Skin epidermis (tissue), 12 donors: ENCODE measurements around the gene SH3BGR.
"Not testable (repeated sequence)": the region's sequence is repeated elsewhere in the genome, so short reads cannot be mapped to it uniquely, and the experiment has no call there.

ENCODE experiments used
- H3K27ac ChIP-seq, 21 experiments: fragments of 200-600 bp; sonication (generic) in 11 of 21; one replicate each; pipeline ENCODE4 v1.5.0; 2020; ENCODE audit warnings: mild to moderate bottlenecking in 3 of 21, inconsistent platforms in 2 of 21, moderate library complexity in 2 of 21
- H3K4me3 ChIP-seq, 7 experiments: fragments of 200-600 bp; sonication (generic) in 2 of 7; one replicate each; pipeline ENCODE4 v1.5.0; 2020; ENCODE audit warnings: inconsistent platforms in 2 of 7, mild to moderate bottlenecking in 2 of 7, moderate library complexity in 1 of 7

Gene SH3BGR

DNA sequence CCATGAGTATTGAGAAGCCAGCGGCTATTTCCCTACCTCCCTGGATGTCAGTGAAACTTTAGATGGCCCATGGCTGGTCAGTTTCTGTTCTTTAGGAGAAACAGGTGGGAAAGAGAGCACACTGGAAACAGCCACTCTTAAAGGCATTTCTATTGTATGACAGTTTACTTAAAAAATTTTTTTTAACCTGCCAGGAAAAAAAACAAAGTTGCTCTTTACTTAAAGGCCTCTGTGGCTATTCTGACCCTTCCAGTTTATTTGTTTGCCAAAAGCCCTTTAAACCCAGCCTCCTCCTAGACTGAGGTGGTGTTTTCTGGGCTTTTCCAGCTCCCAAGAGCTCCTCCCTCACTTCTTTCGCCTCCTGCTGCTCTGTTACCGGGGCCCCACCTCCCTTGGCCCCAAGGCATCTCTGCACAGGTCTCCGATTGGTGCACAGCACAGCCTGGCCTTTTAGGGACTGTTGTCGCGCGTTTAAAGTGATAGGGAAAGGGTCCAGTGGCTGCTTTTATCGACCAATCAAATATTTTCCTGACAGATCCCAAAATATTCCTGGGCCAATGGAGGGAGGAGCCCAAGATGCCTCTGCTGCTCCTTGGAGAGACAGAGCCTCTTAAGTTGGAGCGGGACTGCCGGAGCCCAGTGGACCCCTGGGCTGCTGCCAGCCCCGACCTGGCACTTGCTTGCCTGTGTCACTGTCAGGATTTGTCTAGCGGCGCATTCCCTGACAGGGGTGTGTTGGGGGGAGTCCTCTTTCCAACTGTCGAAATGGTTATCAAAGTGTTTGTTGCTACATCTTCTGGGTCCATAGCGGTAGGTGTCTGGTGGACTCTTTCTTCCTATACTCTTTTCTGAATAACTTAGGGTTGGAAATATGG, at the start of gene SH3BGR:
TSS of gene SH3BGR (plus strand) at position 639 of the 875 bp plus-strand sequence. CDS start at position 766, 127 bp downstream.
- H3K4me3 ChIP-seq: peak within 1 kb of the TSS in 3 of 7 experiments; percentile 1 to 21 (median 17)
- H3K27ac ChIP-seq: peak within 1 kb of the TSS in 3 of 21 experiments; percentile 12 to 19 (median 14)

DNA sequence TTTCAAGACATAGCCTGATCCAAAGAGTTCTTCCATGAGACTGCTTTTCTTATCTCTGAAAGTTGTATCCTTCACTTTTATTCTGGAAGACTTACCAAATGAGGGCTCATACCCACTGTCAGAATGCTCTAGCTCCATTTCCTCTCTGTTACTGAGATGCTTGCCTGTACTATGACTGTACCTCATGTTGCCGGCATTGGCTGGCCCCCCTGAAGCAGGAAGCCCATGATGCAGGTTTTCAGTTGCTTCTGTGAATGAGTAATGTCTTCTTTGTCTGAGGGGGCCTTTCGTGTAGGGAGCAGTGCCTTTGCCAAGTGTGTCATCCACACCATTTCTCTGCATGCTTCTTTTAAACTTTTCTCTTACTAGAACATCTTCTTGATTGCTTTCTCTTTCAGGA, 45.7 kb upstream of the SH3BGR start:
- H3K27ac ChIP-seq: no peak overlapping the region
- H3K4me3 ChIP-seq: no peak overlapping the region

DNA sequence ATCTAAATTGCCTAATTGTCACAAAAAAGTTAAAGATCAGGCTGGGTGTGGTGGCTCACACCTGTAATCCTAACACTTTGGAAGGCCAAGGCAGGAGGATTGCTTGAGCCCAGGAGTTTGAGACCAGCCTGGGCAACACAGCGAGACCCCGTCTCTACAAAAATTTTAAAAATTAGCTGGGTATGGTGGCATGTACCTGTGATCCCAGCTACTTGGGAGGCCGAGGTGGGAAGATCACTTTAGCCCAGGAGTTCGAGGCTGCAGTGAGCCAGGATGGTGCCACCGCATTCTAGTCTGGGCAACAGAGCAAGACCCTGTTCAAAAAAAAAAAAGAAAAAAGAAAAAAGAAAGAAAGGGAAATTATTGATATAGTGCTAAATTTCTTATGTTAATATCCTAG, 32.6 kb upstream of the SH3BGR start:
- H3K4me3 ChIP-seq, H3K27ac ChIP-seq: not testable (repeated sequence)

GRCh38 chr21:39422527-39423241, 29.1 kb upstream of the SH3BGR start:
- Histone ChIP-seq H3K27ac (no peak overlapping the region), H3K4me3 (no peak overlapping the region)

- Histone ChIP-seq H3K27ac (no peak overlapping the region), H3K4me3 (no peak overlapping the region)
These were observed 22.3 kb upstream of the SH3BGR start for GRCh38 chr21:39429445-39429844.

DNA sequence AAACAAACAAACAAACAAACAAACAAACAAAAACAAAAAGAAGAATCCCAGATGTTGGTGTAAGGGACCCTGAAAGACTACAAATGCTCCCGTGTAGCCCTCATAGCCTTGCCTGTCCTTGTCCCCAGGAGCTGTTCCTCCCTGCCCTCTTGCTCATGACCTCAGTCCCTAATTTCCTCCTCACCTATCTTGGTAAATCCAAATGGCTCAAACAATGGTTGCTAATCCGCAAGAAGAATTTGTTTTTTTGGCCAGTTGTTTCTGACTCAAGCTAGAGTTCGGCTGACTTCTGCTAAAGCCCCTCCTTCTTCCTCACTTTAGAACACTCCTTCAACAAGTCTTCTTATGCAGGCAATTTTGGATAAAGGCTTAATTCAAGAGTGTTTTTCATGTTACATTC, 21.8 kb upstream of the SH3BGR start:
- H3K4me3 ChIP-seq: no peak overlapping the region
- no peak overlapping the region for H3K27ac ChIP-seq

- Histone ChIP-seq H3K27ac (no peak overlapping the region), H3K4me3 (no peak overlapping the region)
These were observed 21.3 kb upstream of the SH3BGR start for GRCh38 chr21:39430457-39430856.

- Histone ChIP-seq H3K27ac (no peak overlapping the region), H3K4me3 (no peak overlapping the region)
These were observed 20.8 kb upstream of the SH3BGR start for GRCh38 chr21:39430954-39431353.

GRCh38 chr21:39434950-39435349, 16.8 kb upstream of the SH3BGR start:
- Histone ChIP-seq H3K4me3 (no peak overlapping the region), H3K27ac (no peak overlapping the region)

GRCh38 chr21:39439232-39439631, 12.5 kb upstream of the SH3BGR start:
- no peak overlapping the region for H3K27ac ChIP-seq
- H3K4me3 ChIP-seq: no peak overlapping the region

DNA sequence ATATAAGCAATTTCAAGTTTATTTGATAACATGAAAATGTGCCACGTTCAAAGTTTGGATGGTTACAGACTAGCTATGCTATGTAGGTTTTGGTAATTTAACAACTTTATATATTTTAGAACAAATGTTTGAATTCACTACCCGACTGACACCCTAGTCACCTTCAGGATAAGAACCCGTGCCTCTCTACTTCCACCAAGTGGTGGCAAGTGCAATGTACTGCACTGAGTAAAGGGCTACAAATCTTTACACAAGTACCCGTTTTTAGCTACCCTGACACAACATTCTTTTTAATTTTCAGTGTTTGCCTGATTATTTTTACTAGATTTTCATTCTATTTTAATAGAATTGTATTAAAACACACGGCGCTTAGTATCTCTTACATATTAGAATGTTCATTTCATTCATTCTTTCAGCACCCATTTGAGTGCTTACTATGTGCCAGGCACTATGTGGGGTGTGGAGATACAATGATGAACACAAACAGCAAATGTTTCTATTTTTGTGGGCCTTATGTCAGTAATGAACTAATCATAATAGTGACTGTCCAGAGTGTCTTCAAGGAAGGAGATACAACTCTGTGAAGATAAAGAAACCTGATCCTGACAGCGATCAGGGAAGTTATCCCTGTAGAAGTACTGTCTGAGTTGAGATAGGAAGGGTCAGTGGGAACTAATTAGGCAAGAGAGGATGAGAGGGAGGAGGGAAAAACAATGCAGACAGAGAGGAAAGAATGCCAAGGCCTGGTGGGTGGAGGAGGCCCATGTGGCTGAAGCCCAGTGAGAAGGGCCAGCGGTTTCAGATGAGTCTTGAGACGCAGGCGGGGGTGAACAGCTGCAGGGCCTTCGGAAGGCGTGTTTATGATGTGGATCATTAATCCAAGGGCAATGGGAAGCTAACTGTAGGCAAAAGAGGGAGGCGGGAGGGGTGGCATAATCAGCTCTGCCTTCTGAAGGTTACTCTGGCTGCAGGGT, 10.0 kb upstream of the SH3BGR start:
- H3K27ac ChIP-seq: no peak overlapping the region

GRCh38 chr21:39444421-39445180, 7.2 kb upstream of the SH3BGR start:
- H3K27ac ChIP-seq: peak overlapping the region in 14 of 21 experiments; percentile 83 to 94 (median 90)
- H3K4me3 ChIP-seq: peak overlapping the region; percentile 69 to 93 (median 78)

More for the DNA sequence above, 10.0 kb upstream of the SH3BGR start:
- H3K4me3 ChIP-seq: no peak overlapping the region

DNA sequence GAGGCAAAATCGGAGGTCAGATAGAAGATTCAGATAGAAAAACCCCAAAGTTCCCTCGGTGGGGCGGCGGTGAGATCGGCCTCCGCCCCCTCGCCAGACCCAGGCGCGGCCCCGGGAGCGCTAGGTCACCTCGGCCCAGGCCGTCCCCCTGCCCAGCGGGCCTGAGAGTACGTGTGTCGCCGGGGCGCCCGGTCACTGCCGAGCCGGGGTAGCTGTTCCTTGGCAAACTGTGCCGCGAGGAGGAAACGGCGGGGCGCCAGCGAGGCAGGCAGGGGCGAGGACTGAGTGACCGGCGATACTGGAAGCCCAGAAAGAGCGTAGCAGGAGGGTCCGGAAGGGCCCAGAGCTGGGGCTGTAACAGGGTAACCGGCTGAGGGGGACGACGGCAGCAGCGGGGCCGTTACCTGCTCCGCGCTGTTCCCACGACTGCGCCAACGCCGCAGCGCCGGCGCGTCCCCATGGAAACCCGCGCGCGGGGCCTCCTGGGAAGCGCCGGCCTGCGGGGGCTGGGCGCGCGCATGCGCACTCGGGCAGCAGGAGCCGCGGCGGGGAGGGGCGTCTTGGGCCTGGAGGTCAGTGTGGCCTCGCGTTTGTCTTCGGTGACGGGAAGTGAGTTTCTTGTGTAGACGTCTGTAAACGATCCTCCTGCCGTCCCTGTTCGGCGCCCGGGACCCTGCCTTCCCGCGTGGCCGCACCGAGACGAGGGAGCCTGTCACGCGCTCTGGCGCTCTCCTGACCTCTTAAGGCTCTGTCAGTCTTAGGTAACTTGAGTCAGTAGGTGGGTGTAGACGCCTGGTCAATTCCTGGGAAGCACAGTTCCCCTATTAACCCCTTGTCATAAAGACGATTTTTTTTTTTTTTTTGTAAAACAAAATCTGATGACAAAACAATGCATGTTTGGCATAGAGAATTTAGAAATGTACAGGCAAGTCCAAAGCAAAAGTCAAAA, 6.2 kb upstream of the SH3BGR start, which contains the start of gene LCA5L:
TSS of gene LCA5L (minus strand) at position 458 of the 949 bp plus-strand sequence. CDS start 17,285 bp downstream, outside the sequence.
- Histone ChIP-seq H3K4me3 (peak within 1 kb of the TSS; percentile 69 to 93 (median 78)), H3K27ac (peak within 1 kb of the TSS; percentile 49 to 94 (median 90))

DNA sequence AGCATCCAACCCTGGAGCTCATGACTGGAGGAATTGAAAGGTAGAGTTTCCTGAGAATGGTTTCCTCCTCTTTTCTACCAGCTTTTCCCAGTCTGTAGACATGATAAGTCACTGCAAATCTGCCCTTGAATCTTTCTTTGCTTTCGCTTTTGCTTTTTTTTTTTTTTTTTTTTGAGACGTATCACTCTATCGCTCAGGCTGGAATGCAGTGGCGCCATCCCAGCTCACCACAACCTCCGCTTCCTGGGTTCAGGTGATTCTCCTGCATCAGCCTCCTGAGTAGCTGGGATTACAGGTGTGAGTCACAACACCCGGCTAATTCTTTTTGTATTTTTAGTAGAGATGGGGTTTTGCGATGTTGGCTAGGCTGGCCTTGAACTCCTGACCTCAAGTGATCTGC, 4.5 kb upstream of the SH3BGR start:
- Histone ChIP-seq H3K27ac (no peak overlapping the region), H3K4me3 (no peak overlapping the region)

- H3K27ac ChIP-seq: peak overlapping the region in 2 of 21 experiments; percentile 14 to 19
- H3K4me3 ChIP-seq: no peak overlapping the region
These were observed 618 bp downstream of the SH3BGR start for GRCh38 chr21:39452207-39452969.

DNA sequence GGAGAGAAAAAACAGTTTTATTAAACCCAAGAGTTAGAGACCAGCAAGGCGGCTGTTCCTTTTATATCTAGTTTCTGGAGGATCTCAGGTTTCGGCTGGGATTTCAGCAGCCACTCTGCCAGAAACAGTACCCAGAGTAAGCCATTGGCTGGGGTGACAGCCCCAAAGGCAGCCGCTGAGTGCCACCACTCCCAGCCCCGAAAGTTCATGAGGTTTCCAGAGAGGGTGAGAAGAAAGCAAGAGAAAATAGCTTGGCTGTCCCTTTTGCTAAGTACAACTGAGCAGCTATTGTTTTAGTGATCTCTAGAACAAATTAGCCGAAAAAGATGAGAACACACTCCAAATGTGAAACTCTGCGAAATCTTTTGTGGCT, 1.2 kb downstream of the SH3BGR start:
- no peak overlapping the region for H3K4me3 ChIP-seq
- H3K27ac ChIP-seq: peak overlapping the region in 2 of 21 experiments; percentile 14 to 19

- H3K27ac ChIP-seq: no peak overlapping the region
- H3K4me3 ChIP-seq: no peak overlapping the region
These were observed 1.9 kb downstream of the SH3BGR start for GRCh38 chr21:39453571-39454179.
